Astrocyte (in vitro differentiated cells and primary cell): ENCODE results near the gene GSE1. TPM values are rescaled to one million over a fixed set of nuclear protein-coding genes. Genes with fewer than 3 reads are reported as not detected.

Experiments
- DNase-seq: peaks from one replicate; pipeline ENCODE4 v3.0.0-alpha.2; 2010; ENCODE audit warnings: low read depth
- FAIRE-seq: peaks from 2 replicates; lab custom pipeline; 2011; peaks lifted over from hg19 to GRCh38; lab: Jason Lieb, UNC
- H2AFZ ChIP-seq: 2 replicates; pipeline ENCODE4 v1.6.0; 2012; ENCODE audit warnings: low read depth, low read length, inconsistent platforms
- H3K27ac ChIP-seq: 2 replicates; pipeline ENCODE4 v1.5.1; 2011; ENCODE audit warnings: low read depth, low read length, inconsistent platforms
- H3K27me3 ChIP-seq: 2 replicates; pipeline ENCODE4 v1.6.0; 2011; ENCODE audit warnings: low read length, inconsistent platforms; ENCODE audit not compliant: insufficient read depth
- H3K36me3 ChIP-seq: 2 replicates; pipeline ENCODE4 v1.5.1; 2011; ENCODE audit warnings: low read length, inconsistent platforms; ENCODE audit not compliant: insufficient read depth
- H3K4me1 ChIP-seq: 2 replicates; pipeline ENCODE4 v1.5.1; 2011; ENCODE audit warnings: low read length, inconsistent platforms; ENCODE audit not compliant: insufficient read depth
- H3K4me2 ChIP-seq: 2 replicates; pipeline ENCODE4 v1.6.0; 2012; ENCODE audit warnings: low read length, inconsistent platforms
- H3K4me3 ChIP-seq: 2 replicates; pipeline ENCODE4 v1.5.1; 2011; ENCODE audit warnings: low read depth, mild to moderate bottlenecking, low read length, inconsistent platforms; ENCODE audit not compliant: insufficient read depth
- H3K79me2 ChIP-seq: 2 replicates; pipeline ENCODE4 v1.6.0; 2012; ENCODE audit warnings: mild to moderate bottlenecking, low read length, inconsistent platforms; ENCODE audit not compliant: insufficient read depth
- H3K9ac ChIP-seq: 2 replicates; pipeline ENCODE4 v1.6.0; 2012; ENCODE audit warnings: mild to moderate bottlenecking, low read length, inconsistent platforms
- H3K9me3 ChIP-seq: 2 replicates; pipeline ENCODE4 v1.5.1; 2012; ENCODE audit warnings: low read depth, mild to moderate bottlenecking, low read length, inconsistent platforms; ENCODE audit not compliant: insufficient read depth
- H4K20me1 ChIP-seq: 2 replicates; pipeline ENCODE4 v1.6.0; 2012; ENCODE audit warnings: low read length, inconsistent platforms; ENCODE audit not compliant: insufficient read depth
- H3K27ac Mint-ChIP-seq: one replicate; pipeline ENCODE4 v1.8.0; 2021; ENCODE audit warnings: mild to moderate bottlenecking, mixed read lengths; ENCODE audit not compliant: unreplicated experiment
- H3K27me3 Mint-ChIP-seq: one replicate; pipeline ENCODE4 v1.8.0; 2021; ENCODE audit warnings: low read depth, mixed read lengths; ENCODE audit not compliant: unreplicated experiment
- H3K36me3 Mint-ChIP-seq: one replicate; pipeline ENCODE4 v1.8.0; 2021; ENCODE audit warnings: low read depth, mixed read lengths; ENCODE audit not compliant: unreplicated experiment
- H3K4me1 Mint-ChIP-seq: one replicate; pipeline ENCODE4 v1.8.0; 2021; ENCODE audit warnings: low read depth, mixed read lengths; ENCODE audit not compliant: unreplicated experiment
- H3K4me3 Mint-ChIP-seq: one replicate; pipeline ENCODE4 v1.8.0; 2021; ENCODE audit warnings: mild to moderate bottlenecking, moderate library complexity, mixed read lengths; ENCODE audit not compliant: unreplicated experiment
- H3K9me3 Mint-ChIP-seq: one replicate; pipeline ENCODE4 v1.8.0; 2021; ENCODE audit warnings: mild to moderate bottlenecking, mixed read lengths; ENCODE audit not compliant: unreplicated experiment
- EZH2 ChIP-seq: IDR thresholded peaks from 2 replicates; pipeline ENCODE4 v1.6.1; 2012; ENCODE audit warnings: mild to moderate bottlenecking, low read length, inconsistent platforms; ENCODE audit not compliant: insufficient read depth
- total RNA-seq: library from RNA; stranded (reverse); gene quantifications from 2 replicates; pipeline ENCODE4 v1.2.1, GENCODE V29; 2021
- TF ChIP-seq, protein P1 (sequence below): IDR thresholded peaks from 2 replicates; pipeline ENCODE4 v1.5.1; 2011; ENCODE audit warnings: low read depth, mild to moderate bottlenecking, inconsistent platforms, low read length, moderate library complexity; ENCODE audit not compliant: insufficient read depth

GSE1 gene
- total RNA-seq, 1 donor from 2014 or later = 35.0 TPM

DNA sequence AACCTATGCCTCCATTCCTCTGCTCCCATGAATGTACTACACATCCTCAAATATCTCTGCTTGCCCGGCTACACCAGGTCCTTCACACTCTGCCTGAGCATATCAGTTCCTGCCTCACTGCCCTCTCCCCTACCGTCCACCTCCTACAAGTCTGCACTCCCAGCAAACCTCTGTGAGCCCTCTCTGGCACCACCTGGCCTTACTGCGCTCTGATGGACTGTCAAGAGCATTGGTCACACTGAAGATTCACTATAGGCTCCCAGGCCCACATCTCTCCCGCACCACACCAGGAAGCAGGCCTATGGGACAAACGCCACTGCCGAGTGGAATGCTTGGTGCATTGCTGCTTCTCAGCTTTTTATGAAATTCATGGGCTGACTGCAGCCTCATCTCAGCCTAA is 66.7 kb downstream of the GSE1 start:
- Histone ChIP-seq H4K20me1 (peaks cover 8% of the 10 kb centered on the region), H3K9me3 (no peaks in the 10 kb centered on the region), H3K4me2 (no peak overlapping the region), H3K9ac (no peak overlapping the region), H3K27me3 (no peaks in the 10 kb centered on the region), H3K4me3 (no peak overlapping the region), H2AFZ (no peak overlapping the region), H3K27ac (no peak overlapping the region), H3K79me2 (no peaks in the 10 kb centered on the region), H3K4me1 (no peaks in the 10 kb centered on the region), H3K36me3 (peaks cover 19% of the 10 kb centered on the region)
- no peak for TF ChIP-seq EZH2
- TF ChIP-seq, protein P1, sequence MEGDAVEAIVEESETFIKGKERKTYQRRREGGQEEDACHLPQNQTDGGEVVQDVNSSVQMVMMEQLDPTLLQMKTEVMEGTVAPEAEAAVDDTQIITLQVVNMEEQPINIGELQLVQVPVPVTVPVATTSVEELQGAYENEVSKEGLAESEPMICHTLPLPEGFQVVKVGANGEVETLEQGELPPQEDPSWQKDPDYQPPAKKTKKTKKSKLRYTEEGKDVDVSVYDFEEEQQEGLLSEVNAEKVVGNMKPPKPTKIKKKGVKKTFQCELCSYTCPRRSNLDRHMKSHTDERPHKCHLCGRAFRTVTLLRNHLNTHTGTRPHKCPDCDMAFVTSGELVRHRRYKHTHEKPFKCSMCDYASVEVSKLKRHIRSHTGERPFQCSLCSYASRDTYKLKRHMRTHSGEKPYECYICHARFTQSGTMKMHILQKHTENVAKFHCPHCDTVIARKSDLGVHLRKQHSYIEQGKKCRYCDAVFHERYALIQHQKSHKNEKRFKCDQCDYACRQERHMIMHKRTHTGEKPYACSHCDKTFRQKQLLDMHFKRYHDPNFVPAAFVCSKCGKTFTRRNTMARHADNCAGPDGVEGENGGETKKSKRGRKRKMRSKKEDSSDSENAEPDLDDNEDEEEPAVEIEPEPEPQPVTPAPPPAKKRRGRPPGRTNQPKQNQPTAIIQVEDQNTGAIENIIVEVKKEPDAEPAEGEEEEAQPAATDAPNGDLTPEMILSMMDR = no peak
- Mint-ChIP-seq H3K27me3 (peaks cover 12% of the 10 kb centered on the region), H3K4me1 (no peaks in the 10 kb centered on the region), H3K27ac (no peak overlapping the region), H3K9me3 (no peaks in the 10 kb centered on the region), H3K4me3 (no peak overlapping the region), H3K36me3 (peaks cover under 1% of the 10 kb centered on the region)
- DNase-seq = no peak
- FAIRE-seq = no peak

- H3K27ac Mint-ChIP-seq = no peak overlapping the region
- peaks cover 12% of the 10 kb centered on the region for H3K27me3 Mint-ChIP-seq
- Histone ChIP-seq H3K27me3 (no peaks in the 10 kb centered on the region), H3K4me1 (no peaks in the 10 kb centered on the region), H3K36me3 (peaks cover 15% of the 10 kb centered on the region), H3K9me3 (no peaks in the 10 kb centered on the region), H3K4me2 (no peak overlapping the region), H3K4me3 (no peak overlapping the region), H3K79me2 (no peaks in the 10 kb centered on the region), H4K20me1 (peaks cover 8% of the 10 kb centered on the region), H3K9ac (no peak overlapping the region), H3K27ac (no peak overlapping the region), H2AFZ (no peak overlapping the region)
- DNase-seq (no peak), FAIRE-seq (no peak)
- no peak overlapping the region for H3K4me3 Mint-ChIP-seq
- no peaks in the 10 kb centered on the region for H3K36me3 Mint-ChIP-seq
- TF ChIP-seq EZH2 = no peak
- TF ChIP-seq, protein P1 = no peak
- H3K9me3 Mint-ChIP-seq = no peaks in the 10 kb centered on the region
- H3K4me1 Mint-ChIP-seq = no peaks in the 10 kb centered on the region
Observed at GRCh38 chr16:85680352-85680944, 67.3 kb downstream of the GSE1 start.

DNA sequence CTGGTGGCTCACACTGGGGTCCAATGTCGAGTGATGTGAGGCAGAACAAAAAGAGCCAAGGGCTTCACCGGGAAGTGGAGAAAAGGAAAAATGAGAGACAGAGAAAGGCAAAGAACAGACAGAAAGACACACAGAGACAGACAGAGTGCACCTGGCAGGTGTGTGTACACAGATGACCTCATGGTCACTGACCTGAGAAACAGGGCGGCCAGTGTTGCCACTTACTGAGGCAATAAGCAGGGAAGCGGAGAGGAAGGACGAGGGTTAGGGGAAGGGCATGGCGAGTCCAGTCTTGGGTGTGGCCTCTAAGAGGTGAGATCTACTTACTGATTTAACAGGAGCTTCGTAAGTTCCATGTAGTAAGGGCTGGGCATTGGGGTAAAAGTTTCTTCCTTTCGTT is 68.1 kb downstream of the GSE1 start:
- H3K9me3 Mint-ChIP-seq = no peaks in the 10 kb centered on the region
- H3K27me3 ChIP-seq = no peaks in the 10 kb centered on the region
- no peak overlapping the region for H3K27ac Mint-ChIP-seq
- no peaks in the 10 kb centered on the region for H3K36me3 Mint-ChIP-seq
- no peak overlapping the region for H3K27ac ChIP-seq
- H3K4me2 ChIP-seq = no peak overlapping the region
- H3K4me1 ChIP-seq = no peaks in the 10 kb centered on the region
- H3K4me1 Mint-ChIP-seq = no peaks in the 10 kb centered on the region
- no peak overlapping the region for H3K4me3 ChIP-seq
- H3K79me2 ChIP-seq = no peaks in the 10 kb centered on the region
- H2AFZ ChIP-seq = no peak overlapping the region
- TF ChIP-seq, protein P1 = no peak
- no peak for TF ChIP-seq EZH2
- DNase-seq = no peak
- no peak overlapping the region for H3K4me3 Mint-ChIP-seq
- H3K27me3 Mint-ChIP-seq = peaks cover 12% of the 10 kb centered on the region
- peaks cover 8% of the 10 kb centered on the region for H4K20me1 ChIP-seq
- peaks cover 15% of the 10 kb centered on the region for H3K36me3 ChIP-seq
- H3K9ac ChIP-seq = no peak overlapping the region
- H3K9me3 ChIP-seq = no peaks in the 10 kb centered on the region
- FAIRE-seq = no peak
